T-helper 1 cell (primary cell): ENCODE data around the gene BTD.
A peak's percentile ranks its signal among the peaks of the same experiment; 100 is the strongest.
"Not testable (repeated sequence)": the region's sequence is repeated elsewhere in the genome, so short reads cannot be mapped to it uniquely, and the experiment has no call there.

ENCODE experiments used
- DNase-seq, 5 donors: peaks; one replicate each; pipeline ENCODE4 v3.0.0-alpha.2; 2012 to 2020
- total RNA-seq, 4 donors: gene quantifications; one replicate each; lab custom pipeline; 2026; lab: John Stamatoyannopoulos, UW

BTD gene
- total RNA-seq: 19.8 to 34.3 (median 31.2) reads per million in 4 donors

GRCh38 chr3:15601399-15602145, at the start of gene BTD, which contains the start of gene HACL1:
TSS of gene BTD (plus strand) at chr3:15601745. CDS start at chr3:15635440, 33,695 bp downstream.
TSS of gene HACL1 (minus strand) at chr3:15601569. CDS start at chr3:15601463, 106 bp downstream.
- DNase-seq: peak; percentile 98 to 99 (median 99)

- no peak for DNase-seq
Measured at GRCh38 chr3:15551902-15552301, 49.6 kb upstream of the BTD start.

GRCh38 chr3:15553749-15554148, 47.8 kb upstream of the BTD start:
- no peak for DNase-seq

GRCh38 chr3:15556512-15556911, 45.0 kb upstream of the BTD start:
- DNase-seq: peak in 1 of 5 donors; percentile 67

- peak in 4 of 5 donors; percentile 39 to 78 (median 46) for DNase-seq
Measured at GRCh38 chr3:15557511-15557946, 44.0 kb upstream of the BTD start.

- no peak for DNase-seq
Measured at GRCh38 chr3:15558581-15558980, 43.0 kb upstream of the BTD start.

- DNase-seq: no peak
Measured at GRCh38 chr3:15562560-15562959, 39.0 kb upstream of the BTD start.

- no peak for DNase-seq
Measured at GRCh38 chr3:15563190-15563589, 38.4 kb upstream of the BTD start.

GRCh38 chr3:15572138-15572537, 29.4 kb upstream of the BTD start:
- no peak for DNase-seq

GRCh38 chr3:15575446-15575845, 26.1 kb upstream of the BTD start:
- DNase-seq: no peak

- DNase-seq: no peak
Measured at GRCh38 chr3:15576475-15576874, 25.1 kb upstream of the BTD start.

GRCh38 chr3:15578289-15578867, 23.2 kb upstream of the BTD start:
- no peak for DNase-seq

- DNase-seq: no peak
Measured at GRCh38 chr3:15579051-15579450, 22.5 kb upstream of the BTD start.

GRCh38 chr3:15581471-15582394, 19.8 kb upstream of the BTD start:
- no peak for DNase-seq

- DNase-seq: no peak
Measured at GRCh38 chr3:15585111-15585845, 16.3 kb upstream of the BTD start.

- DNase-seq: no peak
Measured at GRCh38 chr3:15591242-15591641, 10.3 kb upstream of the BTD start.

- DNase-seq: no peak
Measured at GRCh38 chr3:15591928-15592327, 9.6 kb upstream of the BTD start.

- DNase-seq: no peak
Measured at GRCh38 chr3:15592968-15593367, 8.6 kb upstream of the BTD start.

- DNase-seq: no peak
Measured at GRCh38 chr3:15595955-15596354, 5.6 kb upstream of the BTD start.

- DNase-seq: no peak
Measured at GRCh38 chr3:15601046-15601398, 523 bp upstream of the BTD start.

- DNase-seq: no peak
Measured at GRCh38 chr3:15602146-15602536, 596 bp downstream of the BTD start.

- not testable (repeated sequence) for DNase-seq
Measured at GRCh38 chr3:15602816-15603215, 1.3 kb downstream of the BTD start.

GRCh38 chr3:15604584-15604983, 3.0 kb downstream of the BTD start:
- not testable (repeated sequence) for DNase-seq
